Activated T-cell treated with anti-CD3 and anti-CD28 coated beads, Interleukin-2, amount 50 U/mL, for 24 hours (primary cell): Measurements from ENCODE around the gene ASCL4.
"Not testable (repeated sequence)": the region's sequence is repeated elsewhere in the genome, so short reads cannot be mapped to it uniquely, and the experiment has no call there.

Experiments used
- DNase-seq: peaks from one replicate; pipeline ENCODE4 v3.0.0-alpha.2; 2020
- H3K27ac Mint-ChIP-seq: 2 replicates; pipeline ENCODE4 v1.8.0; 2020; ENCODE audit warnings: mild to moderate bottlenecking, mixed read lengths
- H3K27me3 Mint-ChIP-seq: 2 replicates; pipeline ENCODE4 v1.8.0; 2020; ENCODE audit warnings: mixed read lengths
- H3K36me3 Mint-ChIP-seq: 2 replicates; pipeline ENCODE4 v1.8.0; 2020; ENCODE audit warnings: low read depth, mixed read lengths
- H3K4me1 Mint-ChIP-seq: 2 replicates; pipeline ENCODE4 v1.8.0; 2020; ENCODE audit warnings: low read depth, mixed read lengths
- H3K4me3 Mint-ChIP-seq: 2 replicates; pipeline ENCODE4 v1.8.0; 2020; ENCODE audit warnings: mild to moderate bottlenecking, moderate library complexity, mixed read lengths
- H3K9me3 Mint-ChIP-seq: 2 replicates; pipeline ENCODE4 v1.8.0; 2020; ENCODE audit warnings: mixed read lengths

ASCL4 gene

GRCh38 chr12:107774349-107775029 is at the start of gene ASCL4:
Gene ASCL4 (plus strand): TSS chr12:107774704. CDS start chr12:107775219, 515 bp downstream.
- DNase-seq: no peak
- Mint-ChIP-seq H3K27ac (no peak within 1 kb of the TSS), H3K9me3 (no peaks in the 10 kb centered on the region), H3K4me3 (peak within 1 kb of the TSS; percentile 44), H3K27me3 (peaks cover 73% of the 10 kb centered on the region), H3K36me3 (no peaks in the 10 kb centered on the region), H3K4me1 (peaks cover 16% of the 10 kb centered on the region)

GRCh38 chr12:107727327-107727726 is 47.2 kb upstream of the ASCL4 start:
- not testable (repeated sequence) for H3K27me3 Mint-ChIP-seq, H3K9me3 Mint-ChIP-seq, H3K27ac Mint-ChIP-seq, H3K4me1 Mint-ChIP-seq, DNase-seq, H3K4me3 Mint-ChIP-seq
- H3K36me3 Mint-ChIP-seq: peaks cover 23% of the 10 kb centered on the region

GRCh38 chr12:107727742-107728141 is 46.8 kb upstream of the ASCL4 start:
- H3K27ac Mint-ChIP-seq, H3K27me3 Mint-ChIP-seq, H3K4me3 Mint-ChIP-seq, H3K4me1 Mint-ChIP-seq, H3K9me3 Mint-ChIP-seq, DNase-seq: not testable (repeated sequence)
- H3K36me3 Mint-ChIP-seq: peaks cover 23% of the 10 kb centered on the region

- H3K27ac Mint-ChIP-seq: no peak overlapping the region
- DNase-seq: no peak
- no peaks in the 10 kb centered on the region for H3K9me3 Mint-ChIP-seq
- peaks cover 38% of the 10 kb centered on the region for H3K36me3 Mint-ChIP-seq
- H3K4me1 Mint-ChIP-seq: no peaks in the 10 kb centered on the region
- no peaks in the 10 kb centered on the region for H3K27me3 Mint-ChIP-seq
- no peak overlapping the region for H3K4me3 Mint-ChIP-seq
Observed at GRCh38 chr12:107730618-107731341, 43.7 kb upstream of the ASCL4 start.

GRCh38 chr12:107731366-107731765 is 43.1 kb upstream of the ASCL4 start:
- H3K36me3 Mint-ChIP-seq: peaks cover 44% of the 10 kb centered on the region
- H3K4me1 Mint-ChIP-seq: no peaks in the 10 kb centered on the region
- H3K27me3 Mint-ChIP-seq: no peaks in the 10 kb centered on the region
- H3K4me3 Mint-ChIP-seq: no peak overlapping the region
- no peaks in the 10 kb centered on the region for H3K9me3 Mint-ChIP-seq
- no peak for DNase-seq
- H3K27ac Mint-ChIP-seq: no peak overlapping the region

GRCh38 chr12:107732365-107732764 is 42.1 kb upstream of the ASCL4 start:
- Mint-ChIP-seq H3K4me3 (no peak overlapping the region), H3K4me1 (no peaks in the 10 kb centered on the region), H3K27ac (no peak overlapping the region), H3K27me3 (no peaks in the 10 kb centered on the region), H3K36me3 (peaks cover 54% of the 10 kb centered on the region), H3K9me3 (no peaks in the 10 kb centered on the region)
- no peak for DNase-seq

GRCh38 chr12:107734139-107734538 is 40.4 kb upstream of the ASCL4 start:
- DNase-seq: no peak
- Mint-ChIP-seq H3K9me3 (no peaks in the 10 kb centered on the region), H3K27me3 (no peaks in the 10 kb centered on the region), H3K36me3 (peaks cover 71% of the 10 kb centered on the region), H3K27ac (peak overlapping the region; percentile 13), H3K4me1 (peaks cover 2% of the 10 kb centered on the region), H3K4me3 (no peak overlapping the region)

GRCh38 chr12:107735763-107736162 is 38.7 kb upstream of the ASCL4 start:
- H3K4me3 Mint-ChIP-seq: no peak overlapping the region
- DNase-seq: no peak
- H3K4me1 Mint-ChIP-seq: peaks cover 2% of the 10 kb centered on the region
- no peaks in the 10 kb centered on the region for H3K9me3 Mint-ChIP-seq
- peaks cover 88% of the 10 kb centered on the region for H3K36me3 Mint-ChIP-seq
- H3K27ac Mint-ChIP-seq: no peak overlapping the region
- no peaks in the 10 kb centered on the region for H3K27me3 Mint-ChIP-seq

GRCh38 chr12:107736914-107737313 is 37.6 kb upstream of the ASCL4 start:
- H3K4me3 Mint-ChIP-seq: no peak overlapping the region
- H3K27me3 Mint-ChIP-seq: no peaks in the 10 kb centered on the region
- peaks cover 97% of the 10 kb centered on the region for H3K36me3 Mint-ChIP-seq
- DNase-seq: no peak
- H3K27ac Mint-ChIP-seq: no peak overlapping the region
- peaks cover 2% of the 10 kb centered on the region for H3K4me1 Mint-ChIP-seq
- no peaks in the 10 kb centered on the region for H3K9me3 Mint-ChIP-seq

- no peak for DNase-seq
- no peak overlapping the region for H3K4me3 Mint-ChIP-seq
- no peaks in the 10 kb centered on the region for H3K9me3 Mint-ChIP-seq
- no peak overlapping the region for H3K27ac Mint-ChIP-seq
- no peaks in the 10 kb centered on the region for H3K27me3 Mint-ChIP-seq
- H3K36me3 Mint-ChIP-seq: peaks cover 42% of the 10 kb centered on the region
- H3K4me1 Mint-ChIP-seq: peaks cover 9% of the 10 kb centered on the region
Observed at GRCh38 chr12:107748472-107748871, 26.0 kb upstream of the ASCL4 start.

GRCh38 chr12:107749083-107749482 is 25.4 kb upstream of the ASCL4 start:
- no peak for DNase-seq
- Mint-ChIP-seq H3K36me3 (peaks cover 42% of the 10 kb centered on the region), H3K27ac (no peak overlapping the region), H3K27me3 (no peaks in the 10 kb centered on the region), H3K9me3 (no peaks in the 10 kb centered on the region), H3K4me1 (peaks cover 11% of the 10 kb centered on the region), H3K4me3 (no peak overlapping the region)

GRCh38 chr12:107759410-107759809 is 15.1 kb upstream of the ASCL4 start:
- DNase-seq: no peak
- H3K36me3 Mint-ChIP-seq: peaks cover 55% of the 10 kb centered on the region
- peak overlapping the region; percentile 91 for H3K4me3 Mint-ChIP-seq

GRCh38 chr12:107760207-107760808 is 14.2 kb upstream of the ASCL4 start:
- H3K27me3 Mint-ChIP-seq: no peaks in the 10 kb centered on the region
- peak; percentile 65 for DNase-seq
- peaks cover 31% of the 10 kb centered on the region for H3K4me1 Mint-ChIP-seq
- H3K9me3 Mint-ChIP-seq: no peaks in the 10 kb centered on the region
- H3K36me3 Mint-ChIP-seq: peaks cover 47% of the 10 kb centered on the region
- H3K27ac Mint-ChIP-seq: peak overlapping the region; percentile 93
- peak overlapping the region; percentile 91 for H3K4me3 Mint-ChIP-seq

More at GRCh38 chr12:107759410-107759809, 15.1 kb upstream of the ASCL4 start:
- Mint-ChIP-seq H3K27me3 (no peaks in the 10 kb centered on the region), H3K4me1 (peaks cover 31% of the 10 kb centered on the region), H3K9me3 (no peaks in the 10 kb centered on the region), H3K27ac (peak overlapping the region; percentile 93)

GRCh38 chr12:107760809-107761501 is 13.5 kb upstream of the ASCL4 start, which contains the start of gene PRDM4:
Gene PRDM4 (minus strand): TSS chr12:107761137. CDS start chr12:107760515, 622 bp downstream.
- H3K36me3 Mint-ChIP-seq: peaks cover 42% of the 10 kb centered on the region
- H3K4me1 Mint-ChIP-seq: peaks cover 31% of the 10 kb centered on the region
- H3K4me3 Mint-ChIP-seq: peak within 1 kb of the TSS; percentile 91
- H3K27me3 Mint-ChIP-seq: no peaks in the 10 kb centered on the region
- peak; percentile 93 for DNase-seq
- H3K27ac Mint-ChIP-seq: peak within 1 kb of the TSS; percentile 93
- H3K9me3 Mint-ChIP-seq: no peaks in the 10 kb centered on the region
